Measurements from ENCODE around the gene MMAB. TPM values are rescaled to one million over a fixed set of nuclear protein-coding genes. Genes with fewer than 3 reads are reported as not detected.
A peak's percentile ranks its signal among the peaks of the same experiment; 100 is the strongest.

MMAB gene
- polyA plus RNA-seq, 4 donors: 23.9 to 95.9 (median 33.1) TPM

GRCh38 chr12:109586385-109587296, 13.3 kb upstream of the MMAB start:
- DNase-seq: peak; percentile 50 to 57
- no peaks in the 10 kb centered on the region for H3K9me3 ChIP-seq (ENCODE audit: control insufficient read depth in 2 of 2, insufficient read depth in 1 of 2, low read depth in 1 of 2, low read length in 1 of 2)
- peaks cover 0 to 21% (median 2%) of the 10 kb centered on the region in 3 donors for H3K4me1 ChIP-seq (ENCODE audit: control insufficient read depth in 3 of 3, insufficient read depth in 2 of 3, low read depth in 1 of 3, low read length in 2 of 3)
- no peak overlapping the region for H3K4me3 ChIP-seq (ENCODE audit: low read depth in 1 of 3, low read length in 3 of 3)
- no peaks in the 10 kb centered on the region for H3K27me3 ChIP-seq (ENCODE audit: control insufficient read depth in 3 of 3, insufficient read depth in 3 of 3, low read length in 3 of 3)
- 61 to 74% (median 69%) methylated on average over 10 of the region's 10 CpGs for WGBS, 3 donors
- FAIRE-seq: no peak
- H3K27ac ChIP-seq (ENCODE audit: low read depth in 1 of 3, low read length in 2 of 3): peak overlapping the region in 1 of 3 donors; percentile 8
- H3K36me3 ChIP-seq (ENCODE audit: control insufficient read depth in 3 of 3, insufficient read depth in 2 of 3, low read depth in 1 of 3, low read length in 3 of 3): peaks cover 3 to 67% (median 6%) of the 10 kb centered on the region in 3 donors

DNA sequence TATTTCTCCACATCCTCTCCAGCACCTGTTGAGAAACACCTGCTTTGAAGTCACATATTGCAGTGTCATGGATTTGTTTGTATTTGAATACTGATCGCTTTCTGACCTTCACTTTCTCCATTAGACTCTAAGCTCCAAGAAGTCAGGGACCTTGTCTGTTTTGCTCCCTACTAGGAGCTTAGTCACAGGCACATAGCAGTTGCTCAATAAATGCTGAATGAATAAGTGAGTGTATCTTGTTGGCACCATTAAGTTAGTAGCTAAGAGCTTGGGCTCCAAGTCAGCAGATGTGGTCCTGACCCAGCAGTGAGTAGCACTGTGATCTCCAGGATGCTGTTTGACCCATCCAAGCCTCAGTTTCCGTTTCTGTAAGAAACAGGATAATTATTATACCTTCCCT, 10.4 kb upstream of the MMAB start:
- Histone ChIP-seq H3K27me3 (ENCODE audit: control insufficient read depth in 3 of 3, insufficient read depth in 3 of 3, low read length in 3 of 3) (no peaks in the 10 kb centered on the region), H3K4me1 (ENCODE audit: control insufficient read depth in 3 of 3, insufficient read depth in 2 of 3, low read depth in 1 of 3, low read length in 2 of 3) (peaks cover 0 to 15% (median 2%) of the 10 kb centered on the region in 3 donors), H3K9me3 (ENCODE audit: control insufficient read depth in 2 of 2, insufficient read depth in 1 of 2, low read depth in 1 of 2, low read length in 1 of 2) (no peaks in the 10 kb centered on the region), H3K36me3 (ENCODE audit: control insufficient read depth in 3 of 3, insufficient read depth in 2 of 3, low read depth in 1 of 3, low read length in 3 of 3) (peaks cover 3 to 72% (median 10%) of the 10 kb centered on the region in 3 donors), H3K27ac (ENCODE audit: low read depth in 1 of 3, low read length in 2 of 3) (no peak overlapping the region), H3K4me3 (ENCODE audit: low read depth in 1 of 3, low read length in 3 of 3) (no peak overlapping the region)
- no peak for FAIRE-seq
- 93 to 100% (median 94%) methylated on average over 2 of the region's 2 CpGs for whole genome bisulfite sequencing, 3 donors
- DNase-seq: no peak

GRCh38 chr12:109582636-109583035, 9.3 kb upstream of the MMAB start:
- peaks cover 6 to 67% (median 16%) of the 10 kb centered on the region in 3 donors for H3K36me3 ChIP-seq (ENCODE audit: control insufficient read depth in 3 of 3, insufficient read depth in 2 of 3, low read depth in 1 of 3, low read length in 3 of 3)
- 81 to 91% (median 84%) methylated on average over 5 of the region's 5 CpGs for WGBS, 3 donors

GRCh38 chr12:109581856-109582255, 8.6 kb upstream of the MMAB start:
- Histone ChIP-seq H3K9me3 (ENCODE audit: control insufficient read depth in 2 of 2, insufficient read depth in 1 of 2, low read depth in 1 of 2, low read length in 1 of 2) (no peaks in the 10 kb centered on the region), H3K36me3 (ENCODE audit: control insufficient read depth in 3 of 3, insufficient read depth in 2 of 3, low read depth in 1 of 3, low read length in 3 of 3) (peaks cover 6 to 66% (median 16%) of the 10 kb centered on the region in 3 donors), H3K4me3 (ENCODE audit: low read depth in 1 of 3, low read length in 3 of 3) (no peak overlapping the region), H3K27ac (ENCODE audit: low read depth in 1 of 3, low read length in 2 of 3) (no peak overlapping the region), H3K4me1 (ENCODE audit: control insufficient read depth in 3 of 3, insufficient read depth in 2 of 3, low read depth in 1 of 3, low read length in 2 of 3) (peaks cover 0 to 9% (median 0%) of the 10 kb centered on the region in 3 donors), H3K27me3 (ENCODE audit: control insufficient read depth in 3 of 3, insufficient read depth in 3 of 3, low read length in 3 of 3) (no peaks in the 10 kb centered on the region)
- WGBS, 3 donors: 85 to 92% (median 89%) methylated on average over 8 of the region's 8 CpGs
- DNase-seq (no peak), FAIRE-seq (no peak)

More at GRCh38 chr12:109582636-109583035, 9.3 kb upstream of the MMAB start:
- no peaks in the 10 kb centered on the region for H3K27me3 ChIP-seq (ENCODE audit: control insufficient read depth in 3 of 3, insufficient read depth in 3 of 3, low read length in 3 of 3)
- FAIRE-seq (no peak), DNase-seq (no peak)
- H3K4me1 ChIP-seq (ENCODE audit: control insufficient read depth in 3 of 3, insufficient read depth in 2 of 3, low read depth in 1 of 3, low read length in 2 of 3): peaks cover 0 to 10% (median 0%) of the 10 kb centered on the region in 3 donors
- H3K4me3 ChIP-seq (ENCODE audit: low read depth in 1 of 3, low read length in 3 of 3): no peak overlapping the region
- no peak overlapping the region for H3K27ac ChIP-seq (ENCODE audit: low read depth in 1 of 3, low read length in 2 of 3)
- no peaks in the 10 kb centered on the region for H3K9me3 ChIP-seq (ENCODE audit: control insufficient read depth in 2 of 2, insufficient read depth in 1 of 2, low read depth in 1 of 2, low read length in 1 of 2)

DNA sequence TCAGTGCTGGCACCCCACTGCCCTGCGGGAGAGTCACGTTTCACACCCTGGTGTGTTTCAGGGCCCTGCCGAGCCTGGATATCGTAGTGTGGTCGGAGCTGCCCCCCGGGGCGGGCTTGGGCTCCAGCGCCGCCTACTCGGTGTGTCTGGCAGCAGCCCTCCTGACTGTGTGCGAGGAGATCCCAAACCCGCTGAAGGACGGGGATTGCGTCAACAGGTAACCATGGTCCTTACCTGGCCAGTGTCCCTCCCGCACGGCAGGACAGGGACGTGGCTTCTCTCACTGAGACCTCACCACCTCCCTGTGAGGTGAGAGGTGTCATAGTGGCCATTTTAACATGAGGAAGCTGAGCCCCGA, 8.0 kb upstream of the MMAB start:
- peaks cover 6 to 62% (median 14%) of the 10 kb centered on the region in 3 donors for H3K36me3 ChIP-seq (ENCODE audit: control insufficient read depth in 3 of 3, insufficient read depth in 2 of 3, low read depth in 1 of 3, low read length in 3 of 3)
- H3K9me3 ChIP-seq (ENCODE audit: control insufficient read depth in 2 of 2, insufficient read depth in 1 of 2, low read depth in 1 of 2, low read length in 1 of 2): no peaks in the 10 kb centered on the region
- peaks cover 0 to 3% (median 0%) of the 10 kb centered on the region in 3 donors for H3K4me1 ChIP-seq (ENCODE audit: control insufficient read depth in 3 of 3, insufficient read depth in 2 of 3, low read depth in 1 of 3, low read length in 2 of 3)
- H3K27ac ChIP-seq (ENCODE audit: low read depth in 1 of 3, low read length in 2 of 3): no peak overlapping the region
- FAIRE-seq (no peak), DNase-seq (no peak)
- no peaks in the 10 kb centered on the region for H3K27me3 ChIP-seq (ENCODE audit: control insufficient read depth in 3 of 3, insufficient read depth in 3 of 3, low read length in 3 of 3)
- H3K4me3 ChIP-seq (ENCODE audit: low read depth in 1 of 3, low read length in 3 of 3): no peak overlapping the region
- 87 to 97% (median 94%) methylated on average over 18 of the region's 18 CpGs for WGBS, 3 donors

GRCh38 chr12:109580684-109581333, 7.5 kb upstream of the MMAB start:
- DNase-seq (no peak), FAIRE-seq (no peak)
- Histone ChIP-seq H3K4me1 (ENCODE audit: control insufficient read depth in 3 of 3, insufficient read depth in 2 of 3, low read depth in 1 of 3, low read length in 2 of 3) (no peaks in the 10 kb centered on the region), H3K4me3 (ENCODE audit: low read depth in 1 of 3, low read length in 3 of 3) (no peak overlapping the region), H3K36me3 (ENCODE audit: control insufficient read depth in 3 of 3, insufficient read depth in 2 of 3, low read depth in 1 of 3, low read length in 3 of 3) (peaks cover 6 to 63% (median 14%) of the 10 kb centered on the region in 3 donors), H3K9me3 (ENCODE audit: control insufficient read depth in 2 of 2, insufficient read depth in 1 of 2, low read depth in 1 of 2, low read length in 1 of 2) (no peaks in the 10 kb centered on the region), H3K27me3 (ENCODE audit: control insufficient read depth in 3 of 3, insufficient read depth in 3 of 3, low read length in 3 of 3) (no peaks in the 10 kb centered on the region), H3K27ac (ENCODE audit: low read depth in 1 of 3, low read length in 2 of 3) (no peak overlapping the region)
- 93 to 94% (median 94%) methylated on average over 13 of the region's 13 CpGs for WGBS, 3 donors

- 87 to 88% (median 87%) methylated on average over 8 of the region's 8 CpGs for WGBS, 3 donors
- Histone ChIP-seq H3K27ac (ENCODE audit: low read depth in 1 of 3, low read length in 2 of 3) (no peak overlapping the region), H3K4me3 (ENCODE audit: low read depth in 1 of 3, low read length in 3 of 3) (no peak overlapping the region), H3K27me3 (ENCODE audit: control insufficient read depth in 3 of 3, insufficient read depth in 3 of 3, low read length in 3 of 3) (no peaks in the 10 kb centered on the region), H3K36me3 (ENCODE audit: control insufficient read depth in 3 of 3, insufficient read depth in 2 of 3, low read depth in 1 of 3, low read length in 3 of 3) (peaks cover 6 to 63% (median 14%) of the 10 kb centered on the region in 3 donors), H3K4me1 (ENCODE audit: control insufficient read depth in 3 of 3, insufficient read depth in 2 of 3, low read depth in 1 of 3, low read length in 2 of 3) (no peaks in the 10 kb centered on the region), H3K9me3 (ENCODE audit: control insufficient read depth in 2 of 2, insufficient read depth in 1 of 2, low read depth in 1 of 2, low read length in 1 of 2) (no peaks in the 10 kb centered on the region)
- DNase-seq (no peak), FAIRE-seq (no peak)
Measured at GRCh38 chr12:109580272-109580671, 7.0 kb upstream of the MMAB start.

- H3K27me3 ChIP-seq (ENCODE audit: control insufficient read depth in 3 of 3, insufficient read depth in 3 of 3, low read length in 3 of 3): no peaks in the 10 kb centered on the region
- FAIRE-seq: no peak
- peaks cover 6 to 59% (median 14%) of the 10 kb centered on the region in 3 donors for H3K36me3 ChIP-seq (ENCODE audit: control insufficient read depth in 3 of 3, insufficient read depth in 2 of 3, low read depth in 1 of 3, low read length in 3 of 3)
- DNase-seq: no peak
- H3K4me1 ChIP-seq (ENCODE audit: control insufficient read depth in 3 of 3, insufficient read depth in 2 of 3, low read depth in 1 of 3, low read length in 2 of 3): peaks cover 0 to 2% (median 0%) of the 10 kb centered on the region in 3 donors
- H3K9me3 ChIP-seq (ENCODE audit: control insufficient read depth in 2 of 2, insufficient read depth in 1 of 2, low read depth in 1 of 2, low read length in 1 of 2): no peaks in the 10 kb centered on the region
- 85 to 94% (median 90%) methylated on average over 7 of the region's 7 CpGs for WGBS, 3 donors
- no peak overlapping the region for H3K4me3 ChIP-seq (ENCODE audit: low read depth in 1 of 3, low read length in 3 of 3)
- H3K27ac ChIP-seq (ENCODE audit: low read depth in 1 of 3, low read length in 2 of 3): no peak overlapping the region
Measured at GRCh38 chr12:109579639-109580038, 6.3 kb upstream of the MMAB start.

Measured in small intestine (tissue), 7 donors.